SU-DHL-6 (cell line): ENCODE results near the gene KLRC1.
"Not testable (repeated sequence)": the region's sequence is repeated elsewhere in the genome, so short reads cannot be mapped to it uniquely, and the experiment has no call there.

Experiments used
- H2AFZ ChIP-seq: fragments of 200-600 bp; sonication (generic); 2 replicates; pipeline ENCODE4 v1.6.1; 2014; ENCODE audit warnings: low read depth, mild to moderate bottlenecking, moderate library complexity, mixed read lengths, antibody characterized with exemption, low read length; ENCODE audit not compliant: severe bottlenecking
- H3F3A ChIP-seq: fragments of 200-600 bp; shearing (Covaris generic); 2 replicates; pipeline ENCODE4 v1.6.0; 2016; ENCODE audit warnings: antibody characterized with exemption, mild to moderate bottlenecking; ENCODE audit not compliant: insufficient read depth
- H3K27ac ChIP-seq: fragments of 200-600 bp; sonication (generic); 2 replicates; pipeline ENCODE4 v1.5.1; 2016; ENCODE audit warnings: low read depth, mild to moderate bottlenecking, low read length, moderate library complexity, mixed read lengths
- H3K27me3 ChIP-seq: fragments of 200-600 bp; sonication (generic), shearing (Covaris generic); 2 replicates; pipeline ENCODE4 v1.6.0; 2014; ENCODE audit warnings: mild to moderate bottlenecking, low read length
- H3K36me3 ChIP-seq: fragments of 200-600 bp; sonication (generic); 2 replicates; pipeline ENCODE4 v1.6.1; 2014; ENCODE audit warnings: mild to moderate bottlenecking, low read length, mixed read lengths
- H3K4me2 ChIP-seq: fragments of 300-600, 200-600 bp; shearing (Covaris generic), sonication (generic); 2 replicates; pipeline ENCODE4 v1.6.0; 2014; ENCODE audit warnings: low read length, low read depth, mild to moderate bottlenecking; ENCODE audit not compliant: poor library complexity, severe bottlenecking
- H3K4me3 ChIP-seq: fragments of 200-600 bp; sonication (generic); 2 replicates; pipeline ENCODE4 v1.5.1; 2014; ENCODE audit warnings: antibody characterized with exemption, low read length, mild to moderate bottlenecking, mixed read lengths; ENCODE audit not compliant: insufficient read depth, poor library complexity, severe bottlenecking
- H3K79me2 ChIP-seq: fragments of 200-600 bp; sonication (generic); 2 replicates; pipeline ENCODE4 v1.6.1; 2014; ENCODE audit warnings: mild to moderate bottlenecking, low read length, moderate library complexity; ENCODE audit not compliant: insufficient read depth
- H3K9ac ChIP-seq: fragments of 200-600 bp; sonication (generic); 2 replicates; pipeline ENCODE4 v1.7.0; 2014; ENCODE audit warnings: mild to moderate bottlenecking, low read length
- H3K9me2 ChIP-seq: fragments of 200-600 bp; sonication (generic); replicated peaks from 2 replicates; pipeline ENCODE4 v1.6.1; 2014; ENCODE audit warnings: low read length; ENCODE audit not compliant: insufficient read depth
- H3K9me3 ChIP-seq: fragments of 200-600 bp; sonication (generic); 2 replicates; pipeline ENCODE4 v1.6.1; 2014; ENCODE audit warnings: low read length, mixed read lengths; ENCODE audit not compliant: insufficient read depth
- H4K20me1 ChIP-seq: fragments of 200-600 bp; sonication (generic); 2 replicates; pipeline ENCODE4 v1.6.1; 2014; ENCODE audit warnings: low read depth, mild to moderate bottlenecking, antibody characterized with exemption, low read length, moderate library complexity, mixed read lengths
- EZH2phosphoT487 ChIP-seq: fragments of 200-600 bp; sonication (generic), shearing (Covaris generic); conservative IDR thresholded peaks from 2 replicates; pipeline ENCODE4 v1.6.1; 2018; ENCODE audit warnings: mild to moderate bottlenecking, antibody characterized with exemption, low read length, moderate library complexity, mixed read lengths
- TF ChIP-seq, protein P1 (sequence below): fragments of 200-600 bp; sonication (generic); IDR thresholded peaks from one replicate; pipeline ENCODE4 v1.5.1; 2017; ENCODE audit warnings: antibody characterized with exemption, mild to moderate bottlenecking, low read length, moderate library complexity; ENCODE audit not compliant: insufficient read depth, poor library complexity, severe bottlenecking

The KLRC1 gene

DNA sequence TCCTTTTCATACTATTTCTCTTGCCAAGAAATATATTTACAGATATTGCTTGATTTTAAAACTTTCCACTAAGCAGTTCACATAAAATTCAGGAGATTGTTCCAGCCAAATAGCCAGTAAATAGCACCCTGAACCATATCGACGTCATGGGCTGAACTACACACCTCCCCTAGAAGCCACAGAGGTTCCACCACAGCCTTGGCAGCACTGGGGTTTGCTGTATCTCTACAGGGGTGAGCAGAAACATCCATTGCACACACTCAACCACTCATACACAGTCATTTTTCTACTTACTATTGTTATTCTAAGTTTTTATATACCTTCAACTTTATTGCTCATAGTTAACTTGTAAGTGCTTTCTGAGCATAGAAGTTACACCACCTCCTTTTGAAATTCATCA lies 44.4 kb upstream of the KLRC1 start:
- no peak overlapping the region for H2AFZ ChIP-seq
- no peaks in the 10 kb centered on the region for H4K20me1 ChIP-seq
- H3K36me3 ChIP-seq, result no peaks in the 10 kb centered on the region
- H3K4me3 ChIP-seq, result no peak overlapping the region
- no peak overlapping the region for H3K9ac ChIP-seq
- H3K27ac ChIP-seq, result no peak overlapping the region
- no peak for TF ChIP-seq EZH2phosphoT487
- TF ChIP-seq, protein P1, sequence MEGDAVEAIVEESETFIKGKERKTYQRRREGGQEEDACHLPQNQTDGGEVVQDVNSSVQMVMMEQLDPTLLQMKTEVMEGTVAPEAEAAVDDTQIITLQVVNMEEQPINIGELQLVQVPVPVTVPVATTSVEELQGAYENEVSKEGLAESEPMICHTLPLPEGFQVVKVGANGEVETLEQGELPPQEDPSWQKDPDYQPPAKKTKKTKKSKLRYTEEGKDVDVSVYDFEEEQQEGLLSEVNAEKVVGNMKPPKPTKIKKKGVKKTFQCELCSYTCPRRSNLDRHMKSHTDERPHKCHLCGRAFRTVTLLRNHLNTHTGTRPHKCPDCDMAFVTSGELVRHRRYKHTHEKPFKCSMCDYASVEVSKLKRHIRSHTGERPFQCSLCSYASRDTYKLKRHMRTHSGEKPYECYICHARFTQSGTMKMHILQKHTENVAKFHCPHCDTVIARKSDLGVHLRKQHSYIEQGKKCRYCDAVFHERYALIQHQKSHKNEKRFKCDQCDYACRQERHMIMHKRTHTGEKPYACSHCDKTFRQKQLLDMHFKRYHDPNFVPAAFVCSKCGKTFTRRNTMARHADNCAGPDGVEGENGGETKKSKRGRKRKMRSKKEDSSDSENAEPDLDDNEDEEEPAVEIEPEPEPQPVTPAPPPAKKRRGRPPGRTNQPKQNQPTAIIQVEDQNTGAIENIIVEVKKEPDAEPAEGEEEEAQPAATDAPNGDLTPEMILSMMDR, result no peak
- H3K9me2 ChIP-seq, result no peaks in the 10 kb centered on the region
- no peaks in the 10 kb centered on the region for H3F3A ChIP-seq
- no peaks in the 10 kb centered on the region for H3K27me3 ChIP-seq
- no peaks in the 10 kb centered on the region for H3K79me2 ChIP-seq
- no peaks in the 10 kb centered on the region for H3K9me3 ChIP-seq
- H3K4me2 ChIP-seq, result no peak overlapping the region

DNA sequence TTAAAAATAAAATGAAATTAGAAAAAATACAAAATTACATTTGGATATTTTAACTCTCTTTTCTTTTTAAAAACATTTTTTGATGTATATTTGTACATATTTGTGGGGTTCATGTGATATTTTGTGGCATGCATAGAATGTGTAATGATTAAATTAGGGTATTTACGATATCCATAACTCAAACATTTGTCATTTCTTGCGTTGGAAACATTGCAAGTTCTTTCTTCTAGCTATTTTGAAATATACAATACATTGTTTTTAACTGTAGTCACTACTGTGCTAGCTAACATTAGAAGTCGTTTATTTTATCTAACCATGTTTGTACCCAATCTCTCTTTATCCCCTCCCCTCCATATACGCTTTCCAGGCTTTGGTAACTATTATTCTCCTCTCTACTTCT lies 38.6 kb upstream of the KLRC1 start:
- H2AFZ ChIP-seq, result no peak overlapping the region
- no peaks in the 10 kb centered on the region for H3K27me3 ChIP-seq
- H3K4me3 ChIP-seq, result no peak overlapping the region
- H3K9me3 ChIP-seq, result no peaks in the 10 kb centered on the region
- TF ChIP-seq, protein P1, result no peak
- no peak for TF ChIP-seq EZH2phosphoT487
- H3K9me2 ChIP-seq, result no peaks in the 10 kb centered on the region
- H3K27ac ChIP-seq, result no peak overlapping the region
- H4K20me1 ChIP-seq, result no peaks in the 10 kb centered on the region
- no peaks in the 10 kb centered on the region for H3F3A ChIP-seq
- no peaks in the 10 kb centered on the region for H3K36me3 ChIP-seq
- no peak overlapping the region for H3K4me2 ChIP-seq
- H3K9ac ChIP-seq, result no peak overlapping the region
- H3K79me2 ChIP-seq, result no peaks in the 10 kb centered on the region

DNA sequence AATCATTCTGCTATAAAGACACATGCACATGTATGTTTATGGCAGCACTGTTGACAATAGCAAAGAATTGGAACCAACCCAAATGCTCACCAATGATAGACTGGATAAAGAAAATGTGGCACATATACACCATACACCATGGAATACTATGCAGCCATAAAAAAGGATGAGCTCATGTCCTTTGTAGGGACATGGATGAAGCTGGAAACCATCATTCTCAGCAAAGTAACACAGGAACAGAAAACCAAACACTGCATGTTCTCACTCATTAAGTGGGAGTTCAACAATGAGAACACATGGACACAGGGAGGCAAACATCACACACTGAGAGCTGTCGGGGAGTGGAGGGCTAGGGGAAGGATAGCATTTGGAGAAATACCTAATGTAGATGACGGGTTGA lies 34.2 kb upstream of the KLRC1 start:
- not testable (repeated sequence) for H3F3A ChIP-seq, H4K20me1 ChIP-seq, H3K79me2 ChIP-seq, H3K9me3 ChIP-seq, H3K4me3 ChIP-seq, H3K4me2 ChIP-seq, H3K27me3 ChIP-seq, H3K27ac ChIP-seq, H2AFZ ChIP-seq, H3K36me3 ChIP-seq, H3K9me2 ChIP-seq, H3K9ac ChIP-seq

DNA sequence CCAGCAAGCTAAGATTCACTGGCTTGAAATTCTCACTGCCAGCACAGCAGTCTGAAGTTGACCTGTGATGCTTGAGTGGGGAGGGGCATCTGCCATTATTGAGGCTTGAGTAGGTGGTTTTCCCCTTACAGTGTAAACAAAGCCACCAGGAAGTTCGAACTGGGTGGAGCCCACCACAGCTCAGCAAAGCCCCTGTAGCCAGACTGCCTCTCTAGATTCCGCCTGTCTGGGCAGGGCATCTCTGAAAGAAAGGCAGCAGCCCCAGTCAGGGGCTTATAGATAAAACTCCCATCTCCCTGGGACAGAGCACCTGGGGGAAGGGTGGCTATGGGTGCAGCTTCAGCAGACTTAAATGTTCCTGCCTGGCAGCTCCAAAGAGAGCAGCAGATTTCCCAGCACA lies 28.7 kb upstream of the KLRC1 start:
- not testable (repeated sequence) for H3K27me3 ChIP-seq, H4K20me1 ChIP-seq, H3F3A ChIP-seq, H3K27ac ChIP-seq, H3K79me2 ChIP-seq, H3K9ac ChIP-seq, H3K4me3 ChIP-seq, H3K4me2 ChIP-seq, H3K36me3 ChIP-seq, H3K9me3 ChIP-seq, H2AFZ ChIP-seq, H3K9me2 ChIP-seq

DNA sequence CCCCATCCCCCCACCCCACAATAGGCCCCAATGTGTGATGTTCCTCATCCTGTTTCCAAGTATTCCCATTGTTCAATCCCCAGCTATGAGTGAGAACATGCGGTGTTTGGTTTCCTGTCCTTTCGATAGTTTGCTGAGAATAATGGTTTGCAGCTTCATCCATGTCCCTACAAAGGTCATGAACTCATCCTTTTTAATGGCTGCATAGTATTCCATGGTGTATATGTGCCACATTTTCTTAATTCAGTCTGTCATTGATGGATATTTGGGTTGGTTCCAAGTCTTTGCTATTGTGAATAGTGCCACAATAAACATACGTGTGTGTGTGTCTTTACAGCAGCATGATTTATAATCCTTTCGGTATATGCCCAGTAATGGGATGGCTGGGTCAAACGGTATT lies 19.6 kb upstream of the KLRC1 start:
- H3K9ac ChIP-seq, H3K4me2 ChIP-seq, H3K27ac ChIP-seq, H3K4me3 ChIP-seq, H3F3A ChIP-seq, H2AFZ ChIP-seq, H3K79me2 ChIP-seq, H3K9me3 ChIP-seq, H3K36me3 ChIP-seq, H4K20me1 ChIP-seq, H3K9me2 ChIP-seq, H3K27me3 ChIP-seq: not testable (repeated sequence)
